CD8-positive, alpha-beta memory T cell (primary cell): ENCODE results near the gene SLC39A1. TPM values are rescaled to one million over a fixed set of nuclear protein-coding genes. Genes with fewer than 3 reads are reported as not detected.
"Not testable (repeated sequence)": the region's sequence is repeated elsewhere in the genome, so short reads cannot be mapped to it uniquely, and the experiment has no call there.

ENCODE experiments used
- CTCF ChIA-PET: fragments of 350-600 bp; sonication (Branson Sonifier 250); formaldehyde crosslinking; loops from one replicate; lab custom pipeline; 2021; ENCODE audit warnings: antibody characterized with exemption; lab: Charles Lee
- POLR2A ChIA-PET: fragments of 350-600 bp; sonication (Branson Sonifier 250); formaldehyde crosslinking; loops from one replicate; lab custom pipeline; 2021; ENCODE audit warnings: antibody characterized with exemption; lab: Charles Lee
- DNase-seq, 5 donors: peaks; one replicate each; pipeline versions ENCODE4 v3.0.0 to v3.0.0-alpha.2; 2020 to 2022; ENCODE audit warnings: mixed read lengths in 1 of 5
- H3K27ac ChIP-seq: one replicate; pipeline ENCODE4 v1.7.0; 2013; ENCODE audit warnings: low read depth, mild to moderate bottlenecking, low read length, moderate library complexity
- H3K27me3 ChIP-seq: 2 replicates; pipeline ENCODE4 v1.7.0; 2013; ENCODE audit warnings: low read length, mild to moderate bottlenecking; ENCODE audit not compliant: insufficient read depth, poor library complexity, severe bottlenecking
- H3K36me3 ChIP-seq: 2 replicates; pipeline ENCODE4 v1.7.0; 2013; ENCODE audit warnings: mild to moderate bottlenecking, low read length, moderate library complexity; ENCODE audit not compliant: insufficient read depth
- H3K4me1 ChIP-seq: 2 replicates; pipeline ENCODE4 v1.7.0; 2013; ENCODE audit warnings: mild to moderate bottlenecking, low read length, moderate library complexity; ENCODE audit not compliant: insufficient read depth
- H3K4me3 ChIP-seq: 2 replicates; pipeline ENCODE4 v1.7.0; 2013; ENCODE audit warnings: mild to moderate bottlenecking, low read length
- H3K9me3 ChIP-seq: 2 replicates; pipeline ENCODE4 v1.7.0; 2013; ENCODE audit warnings: mild to moderate bottlenecking, low read length
- H3K27ac Mint-ChIP-seq, 8 donors: one replicate each; pipeline ENCODE4 v1.8.0; 2020 to 2021; ENCODE audit warnings: mixed read lengths in 8 of 8, mild to moderate bottlenecking in 6 of 8, inconsistent platforms in 3 of 8, moderate library complexity in 3 of 8
- H3K27me3 Mint-ChIP-seq, 2 donors: one replicate each; pipeline ENCODE4 v1.8.0; 2020 to 2021; ENCODE audit warnings: mixed read lengths in 2 of 2, mild to moderate bottlenecking in 1 of 2, moderate library complexity in 1 of 2
- H3K36me3 Mint-ChIP-seq, 3 donors: one replicate each; pipeline ENCODE4 v1.8.0; 2020 to 2021; ENCODE audit warnings: mixed read lengths in 3 of 3, inconsistent platforms in 1 of 3, mild to moderate bottlenecking in 1 of 3
- H3K4me1 Mint-ChIP-seq, 3 donors: one replicate each; pipeline ENCODE4 v1.8.0; 2020 to 2021; ENCODE audit warnings: mixed read lengths in 3 of 3, inconsistent platforms in 1 of 3, mild to moderate bottlenecking in 1 of 3
- H3K4me3 Mint-ChIP-seq, 7 donors: one replicate each; pipeline ENCODE4 v1.8.0; 2020 to 2021; ENCODE audit warnings: mixed read lengths in 7 of 7, mild to moderate bottlenecking in 6 of 7, moderate library complexity in 4 of 7, inconsistent platforms in 2 of 7
- H3K9me3 Mint-ChIP-seq, 5 donors: one replicate each; pipeline ENCODE4 v1.8.0; 2020 to 2022; ENCODE audit warnings: mixed read lengths in 5 of 5, mild to moderate bottlenecking in 3 of 5, moderate library complexity in 2 of 5, inconsistent platforms in 1 of 5
- polyA plus RNA-seq: library from polyadenylated mRNA; unstranded; fragments of 300-500 nt; fragmentation: Illumina TruSeq; gene quantifications from one replicate; pipeline ENCODE4 v1.2.3, GENCODE V29; 2021
- total RNA-seq, 2 experiments: library from RNA; stranded (reverse); gene quantifications; one replicate each; pipeline ENCODE4 v1.2.3, GENCODE V29; 2021

The SLC39A1 gene, protein sequence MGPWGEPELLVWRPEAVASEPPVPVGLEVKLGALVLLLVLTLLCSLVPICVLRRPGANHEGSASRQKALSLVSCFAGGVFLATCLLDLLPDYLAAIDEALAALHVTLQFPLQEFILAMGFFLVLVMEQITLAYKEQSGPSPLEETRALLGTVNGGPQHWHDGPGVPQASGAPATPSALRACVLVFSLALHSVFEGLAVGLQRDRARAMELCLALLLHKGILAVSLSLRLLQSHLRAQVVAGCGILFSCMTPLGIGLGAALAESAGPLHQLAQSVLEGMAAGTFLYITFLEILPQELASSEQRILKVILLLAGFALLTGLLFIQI
- total RNA-seq (10 to 100 TPM; 85.5 to 88.2 TPM), polyA plus RNA-seq (39.2 TPM)

DNA sequence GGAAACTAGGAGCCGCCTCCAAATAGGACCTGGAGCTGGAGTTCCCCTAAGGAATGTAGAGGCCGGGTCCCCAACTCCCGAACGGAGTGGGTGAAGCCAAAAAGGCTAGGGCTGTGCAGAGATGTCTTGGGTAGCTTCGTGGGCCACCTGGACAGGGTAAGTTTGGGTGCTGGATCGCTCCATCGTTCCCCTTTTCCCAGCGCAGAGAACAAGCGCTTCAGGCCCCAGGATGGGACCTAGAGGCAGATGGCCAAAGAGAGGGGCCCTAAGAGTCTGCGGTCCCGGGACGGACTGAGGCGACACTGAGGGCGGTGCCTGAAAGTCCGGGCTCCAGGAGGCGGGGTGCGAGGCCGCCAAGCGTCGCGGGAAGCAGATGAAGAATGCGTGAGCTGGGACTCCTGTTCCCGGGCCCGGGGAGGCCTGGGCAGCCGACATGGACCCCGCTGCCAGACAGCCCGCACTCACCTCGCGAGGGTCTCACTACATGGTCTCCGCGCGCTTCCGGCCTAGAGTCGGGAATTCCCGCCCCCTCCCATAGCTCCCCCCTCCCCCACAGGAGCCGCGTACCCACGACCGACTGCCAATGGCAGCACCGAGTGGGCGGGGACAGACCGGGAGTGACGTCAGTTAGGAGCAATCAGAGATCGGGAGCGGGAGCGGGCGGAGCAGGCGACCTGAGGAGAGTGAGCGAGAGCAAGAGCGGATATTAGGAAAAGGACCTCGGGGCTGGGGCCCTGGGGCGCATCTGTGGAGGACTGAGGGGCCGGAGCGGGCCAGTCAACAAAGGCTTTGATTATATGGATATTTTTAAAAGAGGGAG, at the start of gene SLC39A1:
SLC39A1 (minus strand) TSS at position 508 of the 820 bp plus-strand sequence. CDS start 822 bp downstream, outside the sequence.
- Histone ChIP-seq H3K4me3 (peak within 1 kb of the TSS; percentile 83), H3K36me3 (no peaks in the 10 kb centered on the region), H3K4me1 (peaks cover 48% of the 10 kb centered on the region), H3K27ac (peak within 1 kb of the TSS; percentile 80), H3K9me3 (no peaks in the 10 kb centered on the region), H3K27me3 (no peaks in the 10 kb centered on the region)
- Mint-ChIP-seq H3K9me3 (no peaks in the 10 kb centered on the region), H3K4me1 (peaks cover 51 to 67% (median 66%) of the 10 kb centered on the region in 3 donors), H3K36me3 (peaks cover 0 to 30% (median 0%) of the 10 kb centered on the region in 3 donors), H3K27ac (peak within 1 kb of the TSS; percentile 80 to 100 (median 96)), H3K27me3 (no peaks in the 10 kb centered on the region), H3K4me3 (peak within 1 kb of the TSS; percentile 83 to 96 (median 90))
- ChIA-PET CTCF (interaction anchor here (0.7 to 3.2 kb wide), 6 partner anchors 11 to 24 kb away, joined by 3 to 19 read pairs (median 6); partner anchors contain the start of genes DENND4B, JTB and RAB13), POLR2A (interaction anchor here (0.5 to 2.9 kb wide), 11 partner anchors 10 to 210 kb away, joined by 3 to 23 read pairs (median 3); partner anchors contain the start of genes DENND4B and JTB)
- DNase-seq: peak; percentile 87 to 97 (median 95)

DNA sequence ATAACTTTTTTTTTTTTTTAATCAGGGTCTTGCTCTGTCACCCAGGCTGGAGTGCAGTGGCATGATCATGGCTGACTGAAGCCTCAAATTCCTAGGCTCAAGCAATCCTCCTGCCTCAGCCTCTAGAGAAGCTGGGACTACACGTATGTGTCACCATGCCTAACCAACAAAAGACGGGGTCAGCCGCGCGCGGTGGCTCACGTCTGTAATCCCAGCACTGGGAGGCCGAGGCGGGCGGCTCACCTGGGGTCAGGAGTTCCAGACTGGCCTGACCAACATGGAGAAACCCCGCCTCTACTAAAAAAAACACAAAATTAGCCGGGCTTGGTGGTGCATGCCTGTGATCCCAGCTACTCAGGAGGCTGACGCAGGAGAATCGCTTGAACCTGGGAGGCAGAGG, 49.2 kb upstream of the SLC39A1 start:
- H3K36me3 ChIP-seq, H3K27me3 ChIP-seq, H3K36me3 Mint-ChIP-seq, POLR2A ChIA-PET, H3K27ac ChIP-seq, DNase-seq, H3K9me3 Mint-ChIP-seq, H3K4me1 Mint-ChIP-seq, H3K27ac Mint-ChIP-seq, H3K4me1 ChIP-seq, CTCF ChIA-PET, H3K4me3 Mint-ChIP-seq, H3K27me3 Mint-ChIP-seq, H3K4me3 ChIP-seq, H3K9me3 ChIP-seq: not testable (repeated sequence)

DNA sequence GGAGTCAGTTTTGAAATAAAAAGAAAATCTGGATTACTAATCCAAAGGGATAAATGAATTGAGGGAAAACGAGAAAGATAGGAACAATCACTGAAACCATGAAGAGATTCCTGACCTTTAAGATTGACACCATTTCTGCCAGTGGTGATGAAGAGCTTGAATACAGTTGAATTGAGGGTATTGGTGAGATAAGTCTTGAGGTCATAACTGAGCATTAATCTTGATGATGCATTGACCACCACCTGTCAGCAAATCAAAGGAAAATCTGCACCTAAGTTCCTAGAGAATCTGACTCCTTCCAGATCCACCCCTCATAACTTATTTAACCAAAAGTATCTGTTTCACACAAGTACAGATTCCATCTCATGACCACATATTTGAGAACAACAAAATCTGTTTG, 48.8 kb upstream of the SLC39A1 start:
- CTCF ChIA-PET: no interaction called here
- no peak overlapping the region for H3K4me3 Mint-ChIP-seq

DNA sequence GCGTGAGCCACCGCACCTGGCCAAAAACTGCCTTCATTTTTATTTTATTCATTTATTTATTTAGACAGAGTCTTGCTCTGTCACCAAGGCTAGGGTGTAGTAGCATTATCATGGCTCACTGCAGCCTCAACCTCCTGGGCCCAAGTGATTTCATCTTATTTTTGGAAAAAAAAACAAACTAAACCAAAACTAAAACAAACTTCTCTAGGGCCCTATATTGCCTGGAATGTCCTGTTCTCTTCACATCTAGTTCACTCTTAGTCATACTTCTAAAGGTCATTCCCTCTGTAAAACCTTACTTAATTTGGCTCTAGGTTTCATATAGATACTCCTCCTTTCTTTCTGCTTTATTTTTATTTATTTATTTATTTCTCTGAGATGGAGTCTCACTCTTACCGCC, 42.8 kb upstream of the SLC39A1 start:
- Mint-ChIP-seq H3K9me3 (no peaks in the 10 kb centered on the region), H3K27ac (no peak overlapping the region), H3K27me3 (peaks cover 0 to 2% of the 10 kb centered on the region in 2 donors), H3K4me1 (no peaks in the 10 kb centered on the region), H3K4me3 (no peak overlapping the region), H3K36me3 (peaks cover 0 to 3% (median 0%) of the 10 kb centered on the region in 3 donors)
- Histone ChIP-seq H3K9me3 (no peaks in the 10 kb centered on the region), H3K4me3 (no peak overlapping the region), H3K4me1 (no peaks in the 10 kb centered on the region), H3K27me3 (no peaks in the 10 kb centered on the region), H3K36me3 (no peaks in the 10 kb centered on the region), H3K27ac (no peak overlapping the region)
- DNase-seq: no peak
- CTCF ChIA-PET: no interaction called here
- POLR2A ChIA-PET: no interaction called here

More for the DNA sequence above, 48.8 kb upstream of the SLC39A1 start:
- no peak for DNase-seq
- H3K36me3 Mint-ChIP-seq: no peaks in the 10 kb centered on the region
- no peaks in the 10 kb centered on the region for H3K4me1 Mint-ChIP-seq
- POLR2A ChIA-PET: no interaction called here
- H3K27ac Mint-ChIP-seq: no peak overlapping the region
- Histone ChIP-seq H3K4me1 (no peaks in the 10 kb centered on the region), H3K9me3 (no peaks in the 10 kb centered on the region), H3K27me3 (no peaks in the 10 kb centered on the region), H3K4me3 (no peak overlapping the region), H3K36me3 (no peaks in the 10 kb centered on the region), H3K27ac (no peak overlapping the region)
- peaks cover 0 to 2% of the 10 kb centered on the region in 2 donors for H3K27me3 Mint-ChIP-seq
- H3K9me3 Mint-ChIP-seq: no peaks in the 10 kb centered on the region

DNA sequence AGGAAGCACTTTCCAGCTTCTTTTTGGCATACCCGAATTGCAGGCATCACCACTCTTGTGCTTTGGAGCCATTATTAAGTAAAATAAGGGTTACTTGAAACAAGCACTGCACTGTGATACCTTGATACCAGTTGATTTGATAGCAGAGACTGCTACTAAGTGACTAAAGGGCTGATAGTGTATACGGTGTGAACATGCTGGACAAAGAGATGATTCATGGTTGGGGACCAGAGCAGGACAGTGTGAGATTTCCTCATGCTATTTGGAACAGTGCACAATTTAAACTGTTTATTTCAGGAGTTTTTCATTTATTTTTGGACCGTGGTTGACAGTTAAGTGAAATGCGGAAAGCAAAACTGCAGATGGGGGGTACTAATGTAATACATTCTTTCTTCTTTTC, 37.1 kb upstream of the SLC39A1 start:
- ChIA-PET POLR2A (no interaction called here), CTCF (interaction anchor here (1.5 kb wide), 1 partner anchor 9 kb away, joined by 3 read pairs; no protein-coding TSS in a partner anchor)
- peak overlapping the region in 1 of 8 donors; percentile 81 for H3K27ac Mint-ChIP-seq
- peaks cover 2% of the 10 kb centered on the region for H3K36me3 ChIP-seq
- H3K4me1 ChIP-seq: no peaks in the 10 kb centered on the region
- no peak overlapping the region for H3K27ac ChIP-seq
- DNase-seq: no peak
- no peaks in the 10 kb centered on the region for H3K9me3 Mint-ChIP-seq
- H3K36me3 Mint-ChIP-seq: peaks cover 0 to 7% (median 5%) of the 10 kb centered on the region in 3 donors
- peaks cover 2% of the 10 kb centered on the region in 3 donors for H3K4me1 Mint-ChIP-seq
- no peaks in the 10 kb centered on the region for H3K27me3 Mint-ChIP-seq
- no peaks in the 10 kb centered on the region for H3K27me3 ChIP-seq
- no peak overlapping the region for H3K4me3 ChIP-seq
- H3K9me3 ChIP-seq: no peaks in the 10 kb centered on the region
- no peak overlapping the region for H3K4me3 Mint-ChIP-seq

DNA sequence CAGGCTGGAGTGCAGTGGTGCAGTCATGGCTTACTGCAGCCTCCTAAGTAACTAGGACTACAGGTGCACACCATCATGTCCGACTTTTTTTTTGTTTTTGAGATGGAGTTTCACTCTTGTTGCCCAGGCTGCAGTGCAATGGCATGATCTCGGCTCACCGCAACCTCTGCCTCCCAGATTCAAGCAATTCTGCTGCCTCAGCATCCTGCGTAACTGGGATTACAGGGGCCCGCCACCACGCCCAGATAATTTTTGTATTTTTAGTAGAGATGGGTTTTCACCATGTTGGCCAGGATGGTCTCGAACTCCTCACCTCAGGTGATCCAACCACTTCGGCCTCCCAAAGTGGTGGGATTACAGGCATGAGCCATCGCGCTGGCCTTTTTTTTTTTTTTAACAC, 33.5 kb upstream of the SLC39A1 start:
- POLR2A ChIA-PET, H3K4me3 Mint-ChIP-seq, H3K4me3 ChIP-seq, H3K27me3 ChIP-seq, CTCF ChIA-PET, H3K27me3 Mint-ChIP-seq, H3K9me3 Mint-ChIP-seq, H3K27ac ChIP-seq, H3K27ac Mint-ChIP-seq, H3K9me3 ChIP-seq, DNase-seq: not testable (repeated sequence)
- peaks cover 13 to 29% (median 25%) of the 10 kb centered on the region in 3 donors for H3K4me1 Mint-ChIP-seq
- H3K4me1 ChIP-seq: peaks cover 24% of the 10 kb centered on the region
- H3K36me3 Mint-ChIP-seq: peaks cover 6 to 34% (median 17%) of the 10 kb centered on the region in 3 donors
- peaks cover 27% of the 10 kb centered on the region for H3K36me3 ChIP-seq

DNA sequence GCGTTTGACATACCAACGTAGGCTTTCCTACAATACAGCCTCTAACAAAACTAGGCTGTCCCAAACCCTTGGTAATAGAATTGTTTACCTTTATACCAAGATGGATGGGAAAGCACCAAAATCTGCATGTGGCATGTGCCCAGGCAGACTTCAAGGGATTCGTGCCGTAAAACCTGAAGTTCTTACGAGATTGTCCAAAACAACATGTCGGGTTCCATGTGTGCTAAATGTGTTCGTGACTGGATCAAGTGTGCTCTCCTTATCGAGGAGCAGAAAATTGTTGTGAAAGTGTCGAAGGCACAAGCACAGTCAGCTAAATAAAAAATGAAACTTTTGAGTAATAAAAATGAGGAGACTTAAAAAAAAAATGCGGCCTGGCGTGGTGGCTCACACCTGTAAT, 32.3 kb upstream of the SLC39A1 start:
- Mint-ChIP-seq H3K4me3 (peak overlapping the region in 2 of 7 donors; percentile 39 to 83), H3K36me3 (peaks cover 14 to 47% (median 18%) of the 10 kb centered on the region in 3 donors), H3K4me1 (peaks cover 21 to 39% (median 34%) of the 10 kb centered on the region in 3 donors), H3K27me3 (peaks cover 0 to 1% of the 10 kb centered on the region in 2 donors), H3K9me3 (peaks cover 0 to under 1% (median 0%) of the 10 kb centered on the region in 5 donors), H3K27ac (peak overlapping the region in 4 of 8 donors; percentile 17 to 93 (median 50))
- CTCF ChIA-PET: no interaction called here
- Histone ChIP-seq H3K36me3 (peaks cover 35% of the 10 kb centered on the region), H3K27ac (no peak overlapping the region), H3K9me3 (no peaks in the 10 kb centered on the region), H3K27me3 (no peaks in the 10 kb centered on the region), H3K4me1 (peaks cover 30% of the 10 kb centered on the region), H3K4me3 (no peak overlapping the region)
- no peak for DNase-seq
- POLR2A ChIA-PET: no interaction called here
